ENCODE results near the gene PRR12. TPM values are rescaled to one million over a fixed set of nuclear protein-coding genes. Genes with fewer than 3 reads are reported as not detected.

The PRR12 gene
- total and polyA plus RNA-seq, 12 donors = 5.2 to 19.2 (median 16.2) TPM

DNA sequence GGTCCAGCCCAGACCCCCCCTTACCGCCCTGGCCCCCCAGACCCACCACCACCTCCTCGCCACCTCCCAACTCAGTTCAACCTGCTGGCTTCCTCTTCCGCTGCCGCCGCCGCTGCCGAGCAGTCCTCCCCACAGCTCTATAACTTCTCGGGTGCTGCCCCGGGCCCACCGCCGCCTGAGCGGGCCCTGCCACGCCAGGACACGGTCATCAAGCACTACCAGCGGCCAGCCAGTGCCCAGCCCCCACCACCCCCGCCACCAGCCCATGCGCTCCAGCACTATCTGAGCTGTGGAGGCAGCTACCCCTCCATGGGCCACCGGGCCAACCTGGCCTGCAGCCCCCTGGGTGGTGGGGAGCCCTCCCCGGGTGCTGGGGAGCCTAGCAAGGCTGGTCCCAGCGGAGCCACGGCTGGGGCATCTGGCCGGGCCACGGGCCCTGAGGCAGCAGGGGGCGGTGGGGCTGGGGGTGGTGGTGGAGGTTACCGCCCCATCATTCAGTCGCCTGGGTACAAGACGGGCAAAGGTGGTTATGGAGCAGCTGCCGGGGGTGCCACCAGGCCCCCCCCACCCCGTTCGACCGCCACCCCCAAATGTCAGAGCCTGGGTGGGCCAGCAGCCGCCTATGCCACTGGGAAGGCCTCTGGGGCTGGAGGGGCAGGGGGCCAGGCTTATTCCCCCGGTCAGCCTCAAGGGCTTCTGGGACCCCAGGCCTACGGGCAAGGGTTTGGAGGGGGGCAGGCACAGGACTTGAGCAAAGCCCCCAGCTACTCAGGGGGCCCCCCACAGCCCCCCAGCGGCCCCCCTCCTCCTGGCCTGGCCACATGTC, 4.2 kb downstream of the PRR12 start:
- no peak for ATAC-seq
- peaks cover 7 to 68% (median 37%) of the 10 kb centered on the region in 9 donors for H3K36me3 ChIP-seq
- intact Hi-C loops (cut with DNase I) = loop anchor here in 7 of 10 donors (5.0 to 10.0 kb wide), 5 partner anchors 42 to 82 kb away; partner anchors contain the start of genes PRMT1 (in 3 of the 7), BCL2L12 (in 2 of the 7) and IRF3 (in 2 of the 7)
- DNase-seq = no peak
- 92 to 93% methylated on average over 35 of the region's 35 CpGs for WGBS, 2 donors
- no peak overlapping the region for H3K4me3 ChIP-seq
- no peaks in the 10 kb centered on the region for H3K27me3 ChIP-seq
- no peak overlapping the region for H3K27ac ChIP-seq
- no peak for TF ChIP-seq CTCF (IDR thresholded peaks at IDR 0.05)
- H3K4me1 ChIP-seq = peaks cover 6 to 31% (median 22%) of the 10 kb centered on the region in 9 donors
- no peaks in the 10 kb centered on the region for H3K9me3 ChIP-seq

DNA sequence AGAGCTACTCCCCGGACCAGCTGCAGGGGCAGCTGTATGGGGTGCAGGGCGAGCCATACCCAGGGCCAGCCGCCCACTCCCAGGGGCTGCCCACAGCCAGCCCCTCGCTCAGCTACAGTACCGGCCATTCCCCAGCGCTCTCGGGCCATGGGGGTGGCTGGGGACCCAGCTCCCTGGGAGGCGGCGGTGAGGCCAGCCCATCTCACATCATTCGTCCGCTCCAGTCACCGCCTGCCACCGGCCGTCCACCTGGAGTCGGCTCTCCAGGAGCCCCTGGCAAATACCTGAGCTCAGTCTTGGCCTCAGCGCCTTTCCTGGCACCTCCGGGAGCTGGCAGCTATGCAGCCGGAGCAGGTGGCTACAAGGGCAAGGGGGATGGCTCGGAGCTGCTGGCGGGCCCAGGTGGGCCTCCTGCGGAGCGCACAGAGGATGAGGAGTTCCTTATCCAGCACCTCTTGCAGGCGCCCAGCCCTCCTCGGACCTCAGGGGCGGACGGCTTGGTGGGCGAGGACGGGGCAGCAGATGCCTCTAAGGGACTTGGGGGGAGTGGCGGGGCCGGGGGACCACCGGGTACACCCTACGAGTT, 4.9 kb downstream of the PRR12 start:
- peaks cover 6 to 25% (median 21%) of the 10 kb centered on the region in 9 donors for H3K4me1 ChIP-seq
- no peak for DNase-seq
- H3K9me3 ChIP-seq = no peaks in the 10 kb centered on the region
- TF ChIP-seq CTCF (IDR thresholded peaks at IDR 0.05) = no peak
- H3K36me3 ChIP-seq = peaks cover 7 to 76% (median 37%) of the 10 kb centered on the region in 9 donors
- no peak overlapping the region for H3K27ac ChIP-seq
- H3K27me3 ChIP-seq = no peaks in the 10 kb centered on the region
- ATAC-seq = no peak
- intact Hi-C loops (cut with DNase I) = loop anchor here in 1 of 10 donors (10.0 kb wide), 1 partner anchor 79 kb away; the partner anchor contains the start of gene PRMT1
- 95% methylated on average over 30 to 32 of the region's 32 CpGs for WGBS, 2 donors
- H3K4me3 ChIP-seq = no peak overlapping the region

GRCh38 chr19:49596407-49596806, 5.4 kb downstream of the PRR12 start:
- no peak for TF ChIP-seq CTCF (IDR thresholded peaks at IDR 0.05)
- ATAC-seq = no peak
- Histone ChIP-seq H3K27me3 (no peaks in the 10 kb centered on the region), H3K4me3 (no peak overlapping the region), H3K9me3 (no peaks in the 10 kb centered on the region), H3K4me1 (peaks cover 6 to 25% (median 21%) of the 10 kb centered on the region in 9 donors), H3K36me3 (peaks cover 7 to 80% (median 37%) of the 10 kb centered on the region in 9 donors), H3K27ac (no peak overlapping the region)
- intact Hi-C loops (cut with DNase I) = loop anchor here in 1 of 10 donors (10.0 kb wide), 1 partner anchor 78 kb away; the partner anchor contains the start of gene PRMT1
- WGBS, 2 donors = 94 to 96% methylated on average over 15 of the region's 15 CpGs
- DNase-seq = no peak

GRCh38 chr19:49596954-49597702, 6.1 kb downstream of the PRR12 start:
- intact Hi-C loops (cut with DNase I) = loop anchor here in 1 of 10 donors (10.0 kb wide), 1 partner anchor 78 kb away; the partner anchor contains the start of gene PRMT1
- ATAC-seq = no peak
- H3K27me3 ChIP-seq = no peaks in the 10 kb centered on the region
- H3K4me1 ChIP-seq = peaks cover 6 to 24% (median 18%) of the 10 kb centered on the region in 9 donors
- no peak overlapping the region for H3K27ac ChIP-seq
- DNase-seq = no peak
- WGBS, 2 donors = 97 to 98% methylated on average over 63 to 65 of the region's 65 CpGs
- TF ChIP-seq CTCF (IDR thresholded peaks at IDR 0.05) = no peak
- H3K36me3 ChIP-seq = peaks cover 7 to 86% (median 44%) of the 10 kb centered on the region in 9 donors
- H3K4me3 ChIP-seq = no peak overlapping the region
- no peaks in the 10 kb centered on the region for H3K9me3 ChIP-seq

All from heart right ventricle (tissue), 16 donors.